A673 (cell line): ENCODE data around the gene DNAH2. TPM values are rescaled to one million over a fixed set of nuclear protein-coding genes. Genes with fewer than 3 reads are reported as not detected.

ENCODE experiments used
- BruUV-seq: library from RNA; stranded (reverse); fragments of 400-500 nt; replicated peaks from 2 replicates; lab custom pipeline; 2021; lab: Mats Ljungman, UMichigan
- CTCF ChIA-PET: fragments of 300-600 bp; sonication (Branson Sonifier 250); formaldehyde crosslinking; loops from one replicate; lab custom pipeline; 2022; ENCODE audit warnings: antibody characterized with exemption; lab: Charles Lee
- POLR2A ChIA-PET: fragments of 300-600 bp; sonication (Branson Sonifier 250); formaldehyde crosslinking; loops from one replicate; lab custom pipeline; 2022; ENCODE audit warnings: antibody characterized with exemption; ENCODE audit not compliant: low non-redundant PET; lab: Charles Lee
- DNase-seq: peaks from one replicate; pipeline ENCODE4 v3.0.0-alpha.2; 2015; ENCODE audit warnings: low spot score
- H3K27ac ChIP-seq: fragments of 200-600 bp; sonication (generic); 2 replicates; pipeline ENCODE4 v1.5.1; 2016; ENCODE audit warnings: mixed run types, low read depth, mild to moderate bottlenecking, mixed read lengths, antibody characterized with exemption, low read length; ENCODE audit not compliant: poor library complexity, severe bottlenecking
- H3K27me3 ChIP-seq: fragments of 200-600 bp; sonication (generic); replicated peaks from 2 replicates; pipeline ENCODE4 v1.6.1; 2017; ENCODE audit warnings: mixed run types, low read depth, mild to moderate bottlenecking, mixed read lengths, antibody characterized with exemption, low read length; ENCODE audit not compliant: insufficient read depth, poor library complexity
- H3K36me3 ChIP-seq: fragments of 200-600 bp; sonication (generic); 2 replicates; pipeline ENCODE4 v1.6.1; 2016; ENCODE audit warnings: mixed run types, mild to moderate bottlenecking, mixed read lengths, antibody characterized with exemption, low read length; ENCODE audit not compliant: insufficient read depth, poor library complexity, severe bottlenecking
- H3K4me1 ChIP-seq: fragments of 200-600 bp; sonication (generic); 2 replicates; pipeline ENCODE4 v1.6.1; 2017; ENCODE audit warnings: mixed run types, mild to moderate bottlenecking, mixed read lengths, antibody characterized with exemption, low read length; ENCODE audit not compliant: insufficient read depth, poor library complexity, severe bottlenecking
- H3K4me3 ChIP-seq: fragments of 200-600 bp; sonication (generic); 2 replicates; pipeline ENCODE4 v1.5.1; 2016; ENCODE audit warnings: low read depth, mixed run types, mild to moderate bottlenecking, mixed read lengths, low read length; ENCODE audit not compliant: poor library complexity, severe bottlenecking
- H3K9me3 ChIP-seq: fragments of 200-600 bp; sonication (generic); 2 replicates; pipeline ENCODE4 v1.6.1; 2016; ENCODE audit warnings: mixed run types, low read depth, mild to moderate bottlenecking, mixed read lengths, antibody characterized with exemption, low read length; ENCODE audit not compliant: poor library complexity, severe bottlenecking
- EZH2 ChIP-seq: fragments of 200-600 bp; sonication (generic); IDR thresholded peaks from 2 replicates; pipeline ENCODE4 v1.6.1; 2017; ENCODE audit warnings: borderline replicate concordance, low read depth, mild to moderate bottlenecking, mixed read lengths, antibody characterized with exemption, low read length; ENCODE audit not compliant: poor library complexity, severe bottlenecking
- intact Hi-C: fragments of 100-400 bp; cut with micrococcal nuclease; formaldehyde crosslinking; loops from one replicate; pipeline ENCODE4 v1.10.0; 2022; ENCODE audit not compliant: unreplicated experiment
- total RNA-seq: library from RNA; stranded (reverse); gene quantifications from 2 replicates; pipeline ENCODE4 v1.2.3, GENCODE V29; 2021
- TF ChIP-seq, protein P1 (sequence below): fragments of 300-800, 200-600 bp; sonication (generic); conservative IDR thresholded peaks from 2 replicates; pipeline ENCODE4 v1.5.1; 2017; ENCODE audit warnings: low read depth, mild to moderate bottlenecking, antibody characterized with exemption, low read length, moderate library complexity, mixed read lengths

Gene DNAH2
- total RNA-seq, 1 experiment from 2014 or later: 0.15 TPM

DNA sequence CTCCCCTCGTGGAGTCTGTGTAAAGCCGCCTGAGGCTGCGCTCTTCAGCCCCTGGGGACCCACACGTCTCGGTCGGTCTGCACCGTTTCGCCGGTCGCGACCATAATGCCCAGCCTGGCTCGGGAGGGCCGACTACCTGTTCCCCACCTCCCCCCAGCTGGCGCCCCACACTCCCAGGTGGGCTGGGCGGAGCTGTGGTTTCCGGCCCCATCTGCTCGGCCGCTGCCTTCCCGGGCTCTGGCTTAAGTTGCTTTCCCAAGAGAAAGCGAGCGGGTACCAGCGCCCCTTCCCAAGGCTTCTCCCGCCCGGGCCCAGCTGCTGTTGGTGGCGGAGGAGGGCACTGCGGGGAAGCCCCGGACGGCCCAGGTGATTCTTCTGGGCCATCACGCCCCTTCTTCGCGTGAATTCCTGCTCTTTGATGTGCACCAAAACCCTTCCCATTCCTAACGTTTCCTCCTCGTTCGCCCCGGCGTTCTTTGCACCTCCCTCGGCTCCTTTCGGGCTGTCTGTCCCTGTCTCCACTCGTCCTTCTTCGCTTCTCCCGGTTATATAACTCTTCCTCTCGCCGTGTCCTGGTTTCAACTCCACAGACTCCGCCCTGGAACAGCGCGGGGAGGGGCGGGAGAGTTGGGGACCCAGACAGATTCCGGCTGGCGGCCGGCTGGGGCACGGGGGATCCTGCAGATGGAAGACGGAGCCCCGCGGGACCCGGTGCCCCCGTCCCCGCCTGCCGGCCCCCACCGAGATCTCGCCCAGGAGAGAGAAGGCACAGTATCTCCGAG is 118.5 kb downstream of the DNAH2 start:
- DNase-seq: peak; percentile 78
- peaks cover 2% of the 10 kb centered on the region for H3K36me3 ChIP-seq
- H3K4me3 ChIP-seq: peak overlapping the region; percentile 75
- H3K27me3 ChIP-seq: no peaks in the 10 kb centered on the region
- TF ChIP-seq, protein P1, sequence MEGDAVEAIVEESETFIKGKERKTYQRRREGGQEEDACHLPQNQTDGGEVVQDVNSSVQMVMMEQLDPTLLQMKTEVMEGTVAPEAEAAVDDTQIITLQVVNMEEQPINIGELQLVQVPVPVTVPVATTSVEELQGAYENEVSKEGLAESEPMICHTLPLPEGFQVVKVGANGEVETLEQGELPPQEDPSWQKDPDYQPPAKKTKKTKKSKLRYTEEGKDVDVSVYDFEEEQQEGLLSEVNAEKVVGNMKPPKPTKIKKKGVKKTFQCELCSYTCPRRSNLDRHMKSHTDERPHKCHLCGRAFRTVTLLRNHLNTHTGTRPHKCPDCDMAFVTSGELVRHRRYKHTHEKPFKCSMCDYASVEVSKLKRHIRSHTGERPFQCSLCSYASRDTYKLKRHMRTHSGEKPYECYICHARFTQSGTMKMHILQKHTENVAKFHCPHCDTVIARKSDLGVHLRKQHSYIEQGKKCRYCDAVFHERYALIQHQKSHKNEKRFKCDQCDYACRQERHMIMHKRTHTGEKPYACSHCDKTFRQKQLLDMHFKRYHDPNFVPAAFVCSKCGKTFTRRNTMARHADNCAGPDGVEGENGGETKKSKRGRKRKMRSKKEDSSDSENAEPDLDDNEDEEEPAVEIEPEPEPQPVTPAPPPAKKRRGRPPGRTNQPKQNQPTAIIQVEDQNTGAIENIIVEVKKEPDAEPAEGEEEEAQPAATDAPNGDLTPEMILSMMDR: no peak
- TF ChIP-seq EZH2: no peak
- peaks cover 39% of the 10 kb centered on the region for H3K4me1 ChIP-seq
- H3K9me3 ChIP-seq: no peaks in the 10 kb centered on the region
- H3K27ac ChIP-seq: peak overlapping the region; percentile 97
- ChIA-PET CTCF (interaction anchor here (0.6 kb wide), 2 partner anchors 186 to 258 kb away, joined by 3 to 5 read pairs; no protein-coding TSS in a partner anchor), POLR2A (no interaction called here)
- intact Hi-C loops: loop anchor here (1.0 kb wide), 1 partner anchor 15 kb away; no protein-coding TSS in a partner anchor
- BruUV-seq: no TSS peak

DNA sequence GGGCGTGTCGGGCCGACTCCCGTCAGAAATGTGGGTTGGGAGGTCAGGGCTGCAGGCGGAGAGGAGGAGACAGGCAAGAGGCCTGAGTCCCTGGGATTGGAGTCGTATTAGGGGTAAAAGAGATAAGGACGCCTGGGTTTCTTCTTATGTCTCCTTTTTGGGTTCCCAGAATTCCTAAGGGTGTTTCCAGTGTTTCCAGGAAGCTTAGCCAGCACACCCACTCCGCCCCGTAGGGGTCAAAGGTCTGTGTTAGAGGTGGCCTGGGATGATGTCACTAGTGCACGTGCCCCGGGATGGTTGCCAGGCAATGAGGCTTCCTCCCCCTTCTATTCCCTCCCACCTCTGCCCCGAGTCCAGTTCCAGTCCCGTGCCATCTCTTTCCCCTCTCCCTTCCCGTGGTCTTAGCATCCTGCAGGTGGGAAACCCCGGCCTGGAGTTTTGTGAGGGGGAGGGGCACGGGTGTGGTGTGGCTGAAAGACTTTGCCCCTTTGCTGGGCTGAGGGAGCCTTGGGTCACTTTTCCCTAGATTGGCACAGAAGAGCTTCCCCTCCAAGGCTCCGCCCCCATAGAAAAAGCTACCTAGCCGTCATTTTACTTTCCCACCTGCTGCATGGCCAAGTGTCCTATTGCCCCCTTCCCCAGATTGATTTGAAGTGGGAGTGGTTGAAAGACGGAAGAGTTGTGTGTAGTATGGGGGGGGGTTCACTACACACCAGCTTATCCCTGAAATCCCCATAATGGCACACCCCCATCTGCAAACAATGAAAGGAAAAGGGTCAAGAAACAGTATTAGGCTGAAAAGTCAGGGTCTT is 119.3 kb downstream of the DNAH2 start:
- H3K27ac ChIP-seq: peak overlapping the region; percentile 97
- TF ChIP-seq, protein P1: no peak
- TF ChIP-seq EZH2: no peak
- H3K27me3 ChIP-seq: no peaks in the 10 kb centered on the region
- ChIA-PET POLR2A (no interaction called here), CTCF (interaction anchor here (1.0 kb wide), 1 partner anchor 237 kb away, joined by 3 read pairs; no protein-coding TSS in a partner anchor)
- no TSS peak for BruUV-seq
- intact Hi-C loops: no loop called here
- no peaks in the 10 kb centered on the region for H3K9me3 ChIP-seq
- DNase-seq: peak; percentile 97
- peaks cover 2% of the 10 kb centered on the region for H3K36me3 ChIP-seq
- peaks cover 46% of the 10 kb centered on the region for H3K4me1 ChIP-seq
- peak overlapping the region; percentile 75 for H3K4me3 ChIP-seq

DNA sequence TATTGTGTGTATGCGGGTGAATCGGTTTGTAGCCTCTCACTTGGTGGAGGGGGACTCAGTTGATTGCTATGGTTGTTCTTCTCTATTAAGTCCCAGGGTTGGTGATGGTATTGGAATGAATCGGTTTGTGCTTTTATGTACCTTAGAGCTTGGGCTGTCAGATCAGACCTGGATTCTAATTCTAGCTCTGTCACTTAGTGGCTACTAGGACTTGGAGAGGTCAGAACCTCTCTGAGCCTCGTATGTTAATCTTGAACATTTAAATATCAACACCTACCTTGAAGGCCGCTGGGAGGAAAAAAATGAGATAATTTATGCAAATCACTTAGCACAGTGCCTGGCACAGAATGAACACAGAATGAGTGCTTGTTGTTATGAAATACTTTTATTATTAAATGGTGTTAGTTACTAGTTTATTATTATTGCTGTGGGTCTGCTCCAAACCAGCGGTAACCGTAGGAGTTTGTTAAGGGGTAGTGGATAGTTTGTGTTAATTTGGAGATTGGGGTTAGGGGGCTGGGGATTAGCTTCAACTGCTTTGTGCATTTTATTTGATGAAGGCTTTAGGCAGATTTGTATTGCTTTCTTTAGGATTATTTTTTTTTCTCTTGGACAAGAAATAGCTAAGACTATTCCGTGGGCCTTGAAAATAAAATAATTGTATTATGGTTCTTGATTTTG is 120.0 kb downstream of the DNAH2 start:
- H3K4me3 ChIP-seq: peak overlapping the region; percentile 75
- intact Hi-C loops: no loop called here
- BruUV-seq: TSS peak; percentile 4
- CTCF ChIA-PET: interaction anchor here (1.0 kb wide), 1 partner anchor 236 kb away, joined by 3 read pairs; no protein-coding TSS in a partner anchor
- H3K27me3 ChIP-seq: no peaks in the 10 kb centered on the region
- no peak for TF ChIP-seq EZH2
- TF ChIP-seq, protein P1: no peak
- peaks cover 2% of the 10 kb centered on the region for H3K36me3 ChIP-seq
- POLR2A ChIA-PET: no interaction called here
- peaks cover 46% of the 10 kb centered on the region for H3K4me1 ChIP-seq
- DNase-seq: no peak
- peak overlapping the region; percentile 97 for H3K27ac ChIP-seq
- no peaks in the 10 kb centered on the region for H3K9me3 ChIP-seq
